ENCODE measurements around the gene NEAT1. TPM values are rescaled to one million over a fixed set of nuclear protein-coding genes. Genes with fewer than 3 reads are reported as not detected.

NEAT1 gene
- polyA plus RNA-seq, 3 donors = 0.90 to 293 (median 1.3) TPM

DNA sequence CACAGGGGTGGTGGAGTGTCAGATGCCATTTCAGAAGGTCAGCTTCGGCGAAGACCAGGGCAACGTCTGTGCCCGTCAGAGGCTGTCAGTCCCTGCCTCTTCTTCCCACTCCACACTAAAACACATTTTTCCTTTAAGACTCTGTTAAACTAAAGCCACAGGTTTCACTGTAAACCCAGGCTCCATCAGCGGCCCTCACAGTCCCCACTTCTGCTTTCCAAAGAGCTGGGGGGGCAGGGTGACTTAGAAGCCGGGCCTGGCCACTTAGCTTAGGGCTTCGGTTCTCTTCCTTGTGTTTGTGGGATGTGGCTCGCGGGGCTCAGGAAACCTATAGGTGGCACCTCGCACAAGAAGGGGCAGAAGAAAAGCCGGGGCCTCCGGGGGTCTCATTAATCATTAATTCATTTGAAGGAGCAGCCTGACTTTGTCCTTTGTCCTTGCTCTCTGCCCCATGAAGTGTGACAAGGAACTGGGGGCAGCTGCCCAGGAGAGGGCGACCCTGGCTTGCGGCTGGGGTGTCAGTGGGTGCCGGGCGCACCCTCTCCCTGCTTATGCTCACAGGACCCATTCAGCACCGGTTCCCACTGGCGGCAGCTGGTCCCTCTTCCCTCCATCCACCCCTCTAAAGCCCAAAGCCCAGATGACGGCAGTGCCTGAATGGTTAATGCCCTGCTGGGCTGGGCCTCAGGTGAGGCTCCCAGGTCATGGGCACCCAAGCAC, 44.2 kb upstream of the NEAT1 start:
- Histone ChIP-seq H3K36me3 (replicated peaks in 1 of 2; ENCODE audit: control insufficient read depth in 1 of 2, insufficient read depth in 2 of 2, low read length in 2 of 2) (no peaks in the 10 kb centered on the region), H2AFZ (ENCODE audit: insufficient read depth, low read depth, low read length, poor library complexity, severe bottlenecking) (peak overlapping the region; percentile 73), H3K4me1 (ENCODE audit: control insufficient read depth in 1 of 2, insufficient read depth in 2 of 2, low read length in 2 of 2) (peaks cover 40 to 48% of the 10 kb centered on the region in 2 donors), H3K9ac (ENCODE audit: insufficient read depth, low read length, poor library complexity, severe bottlenecking) (peak overlapping the region; percentile 31), H3K79me2 (ENCODE audit: insufficient read depth, low read length) (peaks cover 14% of the 10 kb centered on the region), H3K4me3 (replicated peaks in 1 of 3; ENCODE audit: low read depth in 2 of 3, low read length in 3 of 3) (peak overlapping the region in 1 of 3 experiments; percentile 6), H4K20me1 (ENCODE audit: insufficient read depth, low read length) (no peaks in the 10 kb centered on the region), H3K27ac (ENCODE audit: low read depth in 1 of 2, low read length in 2 of 2) (peak overlapping the region; percentile 47 to 76), H3K27me3 (ENCODE audit: control insufficient read depth in 2 of 2, insufficient read depth in 2 of 2, low read length in 2 of 2) (no peaks in the 10 kb centered on the region), H3K9me3 (replicated peaks in 1 of 2; ENCODE audit: control insufficient read depth in 1 of 2, insufficient read depth in 1 of 2, low read length in 2 of 2) (no peaks in the 10 kb centered on the region), H3K4me2 (replicated peaks; ENCODE audit: extremely low read depth, low read length, poor library complexity, severe bottlenecking) (peak overlapping the region; percentile 43)
- peaks cover 3 to 5% of the 10 kb centered on the region in 2 donors for H3K36me3 Mint-ChIP-seq
- H3K9me3 Mint-ChIP-seq = peaks cover 0 to 3% (median 0%) of the 10 kb centered on the region in 7 donors
- TF ChIP-seq, protein P1, sequence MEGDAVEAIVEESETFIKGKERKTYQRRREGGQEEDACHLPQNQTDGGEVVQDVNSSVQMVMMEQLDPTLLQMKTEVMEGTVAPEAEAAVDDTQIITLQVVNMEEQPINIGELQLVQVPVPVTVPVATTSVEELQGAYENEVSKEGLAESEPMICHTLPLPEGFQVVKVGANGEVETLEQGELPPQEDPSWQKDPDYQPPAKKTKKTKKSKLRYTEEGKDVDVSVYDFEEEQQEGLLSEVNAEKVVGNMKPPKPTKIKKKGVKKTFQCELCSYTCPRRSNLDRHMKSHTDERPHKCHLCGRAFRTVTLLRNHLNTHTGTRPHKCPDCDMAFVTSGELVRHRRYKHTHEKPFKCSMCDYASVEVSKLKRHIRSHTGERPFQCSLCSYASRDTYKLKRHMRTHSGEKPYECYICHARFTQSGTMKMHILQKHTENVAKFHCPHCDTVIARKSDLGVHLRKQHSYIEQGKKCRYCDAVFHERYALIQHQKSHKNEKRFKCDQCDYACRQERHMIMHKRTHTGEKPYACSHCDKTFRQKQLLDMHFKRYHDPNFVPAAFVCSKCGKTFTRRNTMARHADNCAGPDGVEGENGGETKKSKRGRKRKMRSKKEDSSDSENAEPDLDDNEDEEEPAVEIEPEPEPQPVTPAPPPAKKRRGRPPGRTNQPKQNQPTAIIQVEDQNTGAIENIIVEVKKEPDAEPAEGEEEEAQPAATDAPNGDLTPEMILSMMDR (IDR thresholded peaks at IDR 0.05) = no peak
- peaks cover 37% of the 10 kb centered on the region for H3K4me1 Mint-ChIP-seq
- H3K27ac Mint-ChIP-seq = peak overlapping the region; percentile 73 to 91 (median 85)
- H3K4me3 Mint-ChIP-seq = peak overlapping the region in 1 of 2 donors; percentile 62
- WGBS (ENCODE audit: insufficient coverage) = 31% methylated on average over 17 of the region's 19 CpGs
- intact Hi-C loops (cut with micrococcal nuclease) = no loop called here
- DNase-seq = peak; percentile 65 to 78 (median 75)
- peaks cover 0 to 3% (median 2%) of the 10 kb centered on the region in 3 donors for H3K27me3 Mint-ChIP-seq (ENCODE audit: low read depth in 3 of 3)

DNA sequence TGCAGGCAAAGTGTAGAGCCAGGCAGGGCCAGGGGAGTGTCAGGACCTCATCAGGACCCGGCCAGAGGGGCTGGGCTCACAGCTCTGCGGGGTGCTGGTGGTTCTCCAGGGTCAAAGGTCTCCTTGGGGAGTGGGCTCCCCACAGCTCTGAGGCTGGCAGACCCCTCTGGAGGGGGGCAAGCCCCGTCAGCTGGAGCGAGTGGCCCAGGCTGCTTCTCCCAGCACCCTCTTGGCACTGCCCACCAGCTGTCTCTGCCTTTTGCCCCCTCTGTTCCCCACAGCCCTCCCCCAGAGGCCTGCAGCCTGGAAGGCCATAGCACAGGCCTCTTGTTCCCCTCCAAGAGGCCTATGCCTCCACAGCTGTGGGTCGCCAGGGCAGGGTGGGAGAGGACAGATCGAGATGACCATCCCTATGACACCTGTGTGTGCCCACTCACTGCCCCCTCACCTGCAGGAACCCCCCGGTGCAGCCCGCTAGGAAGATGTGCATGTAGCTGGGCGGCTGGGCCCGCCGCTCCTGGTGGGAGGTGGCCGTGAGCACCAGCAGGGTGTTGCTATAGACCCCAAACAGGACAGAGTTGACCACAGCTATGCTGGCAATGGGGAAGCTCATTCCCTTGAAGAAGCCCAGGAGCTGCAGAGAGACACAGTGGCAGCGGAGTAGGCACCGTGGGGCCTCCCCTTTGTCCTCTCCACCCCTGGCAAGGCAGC, 43.5 kb upstream of the NEAT1 start:
- H3K4me3 Mint-ChIP-seq = no peak overlapping the region
- peaks cover 0 to 3% (median 2%) of the 10 kb centered on the region in 3 donors for H3K27me3 Mint-ChIP-seq (ENCODE audit: low read depth in 3 of 3)
- H3K4me1 Mint-ChIP-seq = peaks cover 38% of the 10 kb centered on the region

More for the DNA sequence above, 43.5 kb upstream of the NEAT1 start:
- H3K27me3 ChIP-seq (ENCODE audit: control insufficient read depth in 2 of 2, insufficient read depth in 2 of 2, low read length in 2 of 2) = no peaks in the 10 kb centered on the region
- no peaks in the 10 kb centered on the region for H3K36me3 ChIP-seq (replicated peaks in 1 of 2; ENCODE audit: control insufficient read depth in 1 of 2, insufficient read depth in 2 of 2, low read length in 2 of 2)
- 96% methylated on average over 12 of the region's 14 CpGs for WGBS (ENCODE audit: insufficient coverage)
- Mint-ChIP-seq H3K9me3 (peaks cover 0 to 3% (median 0%) of the 10 kb centered on the region in 7 donors), H3K36me3 (peaks cover 3 to 5% of the 10 kb centered on the region in 2 donors), H3K27ac (peak overlapping the region in 2 of 7 donors; percentile 73 to 86)
- H3K4me1 ChIP-seq (ENCODE audit: control insufficient read depth in 1 of 2, insufficient read depth in 2 of 2, low read length in 2 of 2) = peaks cover 41 to 54% of the 10 kb centered on the region in 2 donors
- peak overlapping the region; percentile 31 for H3K9ac ChIP-seq (ENCODE audit: insufficient read depth, low read length, poor library complexity, severe bottlenecking)
- H3K27ac ChIP-seq (ENCODE audit: low read depth in 1 of 2, low read length in 2 of 2) = peak overlapping the region in 1 of 2 donors; percentile 47
- no peak for DNase-seq
- no peaks in the 10 kb centered on the region for H4K20me1 ChIP-seq (ENCODE audit: insufficient read depth, low read length)
- H2AFZ ChIP-seq (ENCODE audit: insufficient read depth, low read depth, low read length, poor library complexity, severe bottlenecking) = no peak overlapping the region
- TF ChIP-seq, protein P1 (IDR thresholded peaks at IDR 0.05) = no peak
- peaks cover 14% of the 10 kb centered on the region for H3K79me2 ChIP-seq (ENCODE audit: insufficient read depth, low read length)
- H3K9me3 ChIP-seq (replicated peaks in 1 of 2; ENCODE audit: control insufficient read depth in 1 of 2, insufficient read depth in 1 of 2, low read length in 2 of 2) = no peaks in the 10 kb centered on the region
- no peak overlapping the region for H3K4me3 ChIP-seq (replicated peaks in 1 of 3; ENCODE audit: low read depth in 2 of 3, low read length in 3 of 3)
- no peak overlapping the region for H3K4me2 ChIP-seq (replicated peaks; ENCODE audit: extremely low read depth, low read length, poor library complexity, severe bottlenecking)
- intact Hi-C loops (cut with micrococcal nuclease) = no loop called here

Measured in CD14-positive monocyte (primary cell).